ENCODE data around the gene HNF4A. TPM values are rescaled to one million over a fixed set of nuclear protein-coding genes. Genes with fewer than 3 reads are reported as not detected.
A peak's percentile ranks its signal among the peaks of the same experiment; 100 is the strongest.

Gene HNF4A
- total and polyA plus RNA-seq, 11 donors: 0.03 TPM; not detected in 10

DNA sequence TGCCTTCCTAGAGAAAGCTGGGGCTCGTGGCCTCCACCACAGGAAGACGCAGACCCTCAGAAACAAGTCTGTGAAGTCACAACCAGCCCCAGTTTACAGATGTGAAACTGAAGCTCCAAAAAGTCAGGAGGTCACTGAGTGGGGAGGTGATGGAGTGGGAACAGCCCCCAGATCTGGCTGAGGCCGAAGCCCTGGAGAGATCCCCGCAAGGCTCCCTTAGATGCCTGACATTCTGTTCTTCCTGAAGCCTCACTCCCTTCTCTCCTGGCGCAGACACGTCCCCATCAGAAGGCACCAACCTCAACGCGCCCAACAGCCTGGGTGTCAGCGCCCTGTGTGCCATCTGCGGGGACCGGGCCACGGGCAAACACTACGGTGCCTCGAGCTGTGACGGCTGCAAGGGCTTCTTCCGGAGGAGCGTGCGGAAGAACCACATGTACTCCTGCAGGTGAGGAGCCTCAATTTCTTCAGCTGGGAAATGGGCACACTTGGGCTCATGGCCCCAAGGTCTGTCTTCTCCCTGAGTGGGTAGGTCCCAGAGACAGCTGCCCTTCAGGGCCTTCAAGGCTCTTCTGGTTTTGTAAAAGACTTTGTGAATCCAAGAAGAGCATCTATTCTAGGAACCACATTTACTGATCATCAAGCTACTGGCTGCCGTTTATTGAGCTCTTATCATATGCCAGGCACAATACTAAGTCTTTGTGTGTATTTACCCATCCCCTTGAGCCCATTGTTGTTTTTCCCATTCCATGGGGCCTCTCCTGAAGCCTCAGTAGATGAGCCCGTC, 50.5 kb downstream of the HNF4A start:
- H3K27me3 ChIP-seq: peaks cover 0 to 9% (median 0%) of the 10 kb centered on the region in 9 donors
- TF ChIP-seq, protein P1, sequence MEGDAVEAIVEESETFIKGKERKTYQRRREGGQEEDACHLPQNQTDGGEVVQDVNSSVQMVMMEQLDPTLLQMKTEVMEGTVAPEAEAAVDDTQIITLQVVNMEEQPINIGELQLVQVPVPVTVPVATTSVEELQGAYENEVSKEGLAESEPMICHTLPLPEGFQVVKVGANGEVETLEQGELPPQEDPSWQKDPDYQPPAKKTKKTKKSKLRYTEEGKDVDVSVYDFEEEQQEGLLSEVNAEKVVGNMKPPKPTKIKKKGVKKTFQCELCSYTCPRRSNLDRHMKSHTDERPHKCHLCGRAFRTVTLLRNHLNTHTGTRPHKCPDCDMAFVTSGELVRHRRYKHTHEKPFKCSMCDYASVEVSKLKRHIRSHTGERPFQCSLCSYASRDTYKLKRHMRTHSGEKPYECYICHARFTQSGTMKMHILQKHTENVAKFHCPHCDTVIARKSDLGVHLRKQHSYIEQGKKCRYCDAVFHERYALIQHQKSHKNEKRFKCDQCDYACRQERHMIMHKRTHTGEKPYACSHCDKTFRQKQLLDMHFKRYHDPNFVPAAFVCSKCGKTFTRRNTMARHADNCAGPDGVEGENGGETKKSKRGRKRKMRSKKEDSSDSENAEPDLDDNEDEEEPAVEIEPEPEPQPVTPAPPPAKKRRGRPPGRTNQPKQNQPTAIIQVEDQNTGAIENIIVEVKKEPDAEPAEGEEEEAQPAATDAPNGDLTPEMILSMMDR (IDR thresholded peaks at IDR 0.05): no peak
- no peak for TF ChIP-seq POLR2A (IDR thresholded peaks at IDR 0.05)
- intact Hi-C loops (cut with DNase I): no loop called here

DNA sequence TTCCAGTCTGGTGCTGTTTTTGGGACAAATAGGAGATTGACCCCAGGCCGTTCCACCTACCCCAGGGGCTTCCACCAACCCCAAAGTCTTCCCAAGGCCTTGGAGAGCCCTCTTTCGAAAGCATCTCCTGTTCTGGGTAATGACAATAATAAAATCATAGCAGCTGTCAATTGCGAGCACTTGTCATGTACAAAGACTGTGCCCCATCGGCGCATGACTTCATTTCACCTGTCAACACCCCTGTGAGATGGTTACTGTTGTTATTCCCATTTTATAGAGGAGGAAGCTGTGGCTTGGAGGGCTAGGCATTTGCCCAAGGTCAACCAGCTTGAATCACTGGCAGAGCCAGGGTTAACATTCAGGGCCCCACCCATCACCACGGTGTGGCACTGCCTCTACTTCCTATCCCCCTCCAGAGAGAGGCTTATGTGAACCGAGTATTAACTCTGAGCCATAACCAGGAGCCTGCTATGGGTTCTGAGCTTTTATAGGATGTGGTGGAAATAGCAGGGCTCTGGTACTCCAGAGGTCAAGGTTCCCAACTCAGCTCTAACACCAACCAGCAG, 51.2 kb downstream of the HNF4A start:
- TF ChIP-seq, protein P1 (IDR thresholded peaks at IDR 0.05): no peak
- no peak for TF ChIP-seq POLR2A (IDR thresholded peaks at IDR 0.05)
- Histone ChIP-seq H3K9me3 (no peaks in the 10 kb centered on the region), H3K4me3 (no peak overlapping the region), H3K4me1 (no peaks in the 10 kb centered on the region), H3K27ac (no peak overlapping the region), H3K36me3 (no peaks in the 10 kb centered on the region), H3K27me3 (peaks cover 0 to 15% (median 0%) of the 10 kb centered on the region in 9 donors)
- intact Hi-C loops (cut with DNase I): no loop called here
- DNase-seq (peak in 1 of 5 donors; percentile 7), ATAC-seq (no peak)
- WGBS, 4 donors: 52 to 66% (median 58%) methylated on average over 7 of the region's 7 CpGs

More for the DNA sequence above, 50.5 kb downstream of the HNF4A start:
- Histone ChIP-seq H3K4me1 (no peaks in the 10 kb centered on the region), H3K36me3 (no peaks in the 10 kb centered on the region), H3K27ac (no peak overlapping the region), H3K9me3 (no peaks in the 10 kb centered on the region), H3K4me3 (no peak overlapping the region)
- ATAC-seq (no peak), DNase-seq (peak in 1 of 5 donors; percentile 36)
- WGBS, 4 donors: 82 to 90% (median 88%) methylated on average over 20 of the region's 20 CpGs

DNA sequence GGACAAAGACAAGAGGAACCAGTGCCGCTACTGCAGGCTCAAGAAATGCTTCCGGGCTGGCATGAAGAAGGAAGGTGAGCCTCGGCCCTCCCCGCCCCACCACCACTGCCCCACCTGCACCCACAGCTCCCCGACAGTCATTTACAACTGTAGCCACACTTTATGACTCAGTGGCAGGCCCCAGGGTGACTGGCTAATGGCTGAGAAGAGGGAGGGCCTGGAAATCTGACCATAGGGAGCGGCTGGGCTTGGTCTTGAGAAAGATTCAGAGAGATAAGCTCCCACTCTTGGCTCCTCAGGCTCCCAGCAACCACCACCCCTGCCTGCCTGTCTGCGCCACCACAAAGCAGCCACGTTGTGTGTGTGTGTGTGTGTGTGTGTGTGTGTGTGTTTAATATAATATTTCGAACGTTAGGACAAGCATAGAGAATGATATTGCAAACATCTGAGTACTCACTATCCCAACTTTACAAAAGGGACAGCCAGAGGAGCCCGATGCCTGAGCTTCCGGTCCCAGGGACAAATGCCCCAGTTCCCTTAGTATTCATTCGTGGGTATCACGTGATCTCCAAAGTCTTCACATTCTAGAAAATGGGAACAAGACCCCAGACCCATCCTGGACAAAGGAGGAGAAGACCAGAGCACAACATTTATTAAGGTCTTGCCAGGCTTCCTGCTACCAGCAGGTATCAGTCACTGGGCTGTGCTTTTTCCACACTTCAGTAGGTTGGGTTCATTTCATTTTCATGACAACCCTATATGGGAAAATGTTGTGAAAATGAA, 52.1 kb downstream of the HNF4A start:
- DNase-seq (peak in 1 of 5 donors; percentile 32), ATAC-seq (peak in 1 of 4 donors; percentile 28)
- Histone ChIP-seq H3K27ac (no peak overlapping the region), H3K27me3 (peaks cover 0 to 20% (median 4%) of the 10 kb centered on the region in 9 donors), H3K36me3 (no peaks in the 10 kb centered on the region), H3K9me3 (no peaks in the 10 kb centered on the region), H3K4me1 (no peaks in the 10 kb centered on the region), H3K4me3 (no peak overlapping the region)
- intact Hi-C loops (cut with DNase I): no loop called here
- 74 to 82% (median 77%) methylated on average over 10 to 14 of the region's 14 CpGs for WGBS, 4 donors
- TF ChIP-seq, protein P1 (IDR thresholded peaks at IDR 0.05): no peak
- TF ChIP-seq POLR2A (IDR thresholded peaks at IDR 0.05): no peak

DNA sequence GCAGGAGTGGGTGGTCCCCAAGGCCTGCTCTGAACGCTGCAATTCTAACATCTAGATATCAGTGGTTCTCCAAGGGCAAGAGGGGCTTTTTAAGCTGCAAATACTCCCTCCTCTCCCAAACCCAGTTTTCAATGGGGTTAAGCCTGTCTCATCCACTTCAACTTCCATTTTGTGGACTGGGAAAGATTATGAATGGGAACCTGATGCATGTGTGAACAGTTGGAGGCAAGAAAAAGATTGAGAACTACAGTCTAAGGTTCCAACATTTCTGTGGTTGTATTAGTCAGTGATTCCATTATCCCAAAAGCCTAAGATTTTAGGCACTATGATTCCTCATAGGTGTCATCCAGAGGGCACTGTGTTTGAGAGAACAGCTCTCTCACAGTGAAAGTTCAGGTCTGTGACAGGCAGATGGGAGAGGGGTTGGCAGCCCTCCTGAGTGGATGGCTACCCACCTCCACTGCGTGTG, 53.7 kb downstream of the HNF4A start:
- H3K4me1 ChIP-seq: no peaks in the 10 kb centered on the region
- no peak overlapping the region for H3K4me3 ChIP-seq
- TF ChIP-seq, protein P1 (IDR thresholded peaks at IDR 0.05): no peak
- TF ChIP-seq POLR2A (IDR thresholded peaks at IDR 0.05): no peak
- WGBS, 4 donors: 72 to 86% (median 76%) methylated on average over 2 of the region's 2 CpGs
- DNase-seq: peak in 1 of 5 donors; percentile 34
- H3K27me3 ChIP-seq: peaks cover 0 to 25% (median 4%) of the 10 kb centered on the region in 9 donors
- H3K36me3 ChIP-seq: no peaks in the 10 kb centered on the region
- H3K9me3 ChIP-seq: no peaks in the 10 kb centered on the region
- intact Hi-C loops (cut with DNase I): no loop called here
- H3K27ac ChIP-seq: no peak overlapping the region
- ATAC-seq: no peak
